ENCODE measurements around the gene BTRC. TPM values are rescaled to one million over a fixed set of nuclear protein-coding genes. Genes with fewer than 3 reads are reported as not detected.

The BTRC gene
- total and polyA plus RNA-seq, 10 of the 15 experiments (the other 5 are each of a cell fraction or from before 2014, with no cell fraction given) = 2.2 to 18.6 (median 8.6) TPM

DNA sequence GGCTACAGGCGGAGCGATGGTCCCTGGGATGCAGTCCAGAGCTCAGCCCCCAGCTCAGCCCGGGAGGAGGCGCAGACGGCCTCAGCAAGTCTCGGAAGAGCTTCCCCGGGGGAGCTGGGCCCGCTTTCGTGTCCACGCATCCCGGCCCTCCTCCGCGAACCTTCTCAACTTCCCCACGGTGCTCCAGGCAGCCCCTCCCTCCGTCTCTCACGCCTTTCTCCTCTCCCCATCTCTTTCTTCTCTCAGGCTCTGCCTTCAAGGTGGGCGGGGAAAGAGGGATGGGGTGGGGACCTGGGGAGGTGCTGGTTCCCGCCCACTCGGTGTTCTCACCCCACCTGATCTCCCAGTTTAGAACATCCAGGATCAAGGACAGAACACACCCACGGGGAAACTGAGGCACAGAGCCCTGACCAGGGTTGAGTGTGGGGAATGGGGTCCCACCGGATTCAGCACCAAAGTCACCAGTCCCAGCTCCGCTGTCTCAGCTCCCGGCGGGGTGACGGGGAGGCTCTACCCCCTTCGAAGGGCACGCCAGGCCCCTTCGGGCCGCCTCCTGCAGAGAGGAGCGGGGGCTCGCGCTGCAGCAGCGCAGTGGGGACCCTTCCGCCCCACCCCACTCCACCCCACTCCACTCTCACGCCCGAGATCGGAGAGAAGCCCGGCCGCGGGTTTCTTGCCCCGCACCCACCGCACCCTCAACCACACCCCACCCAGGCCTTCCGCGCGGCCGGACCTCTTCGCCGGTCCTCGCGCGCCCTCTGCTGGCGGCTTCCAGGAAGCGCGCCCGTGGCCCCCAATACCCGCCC lies 215.9 kb downstream of the BTRC start (continued):
- TF ChIP-seq, protein P1, sequence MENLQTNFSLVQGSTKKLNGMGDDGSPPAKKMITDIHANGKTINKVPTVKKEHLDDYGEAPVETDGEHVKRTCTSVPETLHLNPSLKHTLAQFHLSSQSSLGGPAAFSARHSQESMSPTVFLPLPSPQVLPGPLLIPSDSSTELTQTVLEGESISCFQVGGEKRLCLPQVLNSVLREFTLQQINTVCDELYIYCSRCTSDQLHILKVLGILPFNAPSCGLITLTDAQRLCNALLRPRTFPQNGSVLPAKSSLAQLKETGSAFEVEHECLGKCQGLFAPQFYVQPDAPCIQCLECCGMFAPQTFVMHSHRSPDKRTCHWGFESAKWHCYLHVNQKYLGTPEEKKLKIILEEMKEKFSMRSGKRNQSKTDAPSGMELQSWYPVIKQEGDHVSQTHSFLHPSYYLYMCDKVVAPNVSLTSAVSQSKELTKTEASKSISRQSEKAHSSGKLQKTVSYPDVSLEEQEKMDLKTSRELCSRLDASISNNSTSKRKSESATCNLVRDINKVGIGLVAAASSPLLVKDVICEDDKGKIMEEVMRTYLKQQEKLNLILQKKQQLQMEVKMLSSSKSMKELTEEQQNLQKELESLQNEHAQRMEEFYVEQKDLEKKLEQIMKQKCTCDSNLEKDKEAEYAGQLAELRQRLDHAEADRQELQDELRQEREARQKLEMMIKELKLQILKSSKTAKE (IDR thresholded peaks at IDR 0.05; ENCODE audit: low read depth, poor library complexity, severe bottlenecking) = no peak
- TF ChIP-seq RB1 (IDR thresholded peaks at IDR 0.05; ENCODE audit: borderline replicate concordance) = 0 out of 2 replicates have a peak, but pooled peaks have one; percentile 28
- TF ChIP-seq SMAD5 (IDR thresholded peaks at IDR 0.05; ENCODE audit: low read depth) = no peak
- TF ChIP-seq YY1 (IDR thresholded peaks at IDR 0.05; ENCODE audit: low read depth, low read length) = peak; percentile 62; the same call in 1 of the 2 replicates
- TF ChIP-seq, protein P2, sequence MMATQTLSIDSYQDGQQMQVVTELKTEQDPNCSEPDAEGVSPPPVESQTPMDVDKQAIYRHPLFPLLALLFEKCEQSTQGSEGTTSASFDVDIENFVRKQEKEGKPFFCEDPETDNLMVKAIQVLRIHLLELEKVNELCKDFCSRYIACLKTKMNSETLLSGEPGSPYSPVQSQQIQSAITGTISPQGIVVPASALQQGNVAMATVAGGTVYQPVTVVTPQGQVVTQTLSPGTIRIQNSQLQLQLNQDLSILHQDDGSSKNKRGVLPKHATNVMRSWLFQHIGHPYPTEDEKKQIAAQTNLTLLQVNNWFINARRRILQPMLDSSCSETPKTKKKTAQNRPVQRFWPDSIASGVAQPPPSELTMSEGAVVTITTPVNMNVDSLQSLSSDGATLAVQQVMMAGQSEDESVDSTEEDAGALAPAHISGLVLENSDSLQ (IDR thresholded peaks at IDR 0.05) = no peak
- TF ChIP-seq YBX1 (IDR thresholded peaks at IDR 0.05) = no peak
- TF ChIP-seq, protein P3, sequence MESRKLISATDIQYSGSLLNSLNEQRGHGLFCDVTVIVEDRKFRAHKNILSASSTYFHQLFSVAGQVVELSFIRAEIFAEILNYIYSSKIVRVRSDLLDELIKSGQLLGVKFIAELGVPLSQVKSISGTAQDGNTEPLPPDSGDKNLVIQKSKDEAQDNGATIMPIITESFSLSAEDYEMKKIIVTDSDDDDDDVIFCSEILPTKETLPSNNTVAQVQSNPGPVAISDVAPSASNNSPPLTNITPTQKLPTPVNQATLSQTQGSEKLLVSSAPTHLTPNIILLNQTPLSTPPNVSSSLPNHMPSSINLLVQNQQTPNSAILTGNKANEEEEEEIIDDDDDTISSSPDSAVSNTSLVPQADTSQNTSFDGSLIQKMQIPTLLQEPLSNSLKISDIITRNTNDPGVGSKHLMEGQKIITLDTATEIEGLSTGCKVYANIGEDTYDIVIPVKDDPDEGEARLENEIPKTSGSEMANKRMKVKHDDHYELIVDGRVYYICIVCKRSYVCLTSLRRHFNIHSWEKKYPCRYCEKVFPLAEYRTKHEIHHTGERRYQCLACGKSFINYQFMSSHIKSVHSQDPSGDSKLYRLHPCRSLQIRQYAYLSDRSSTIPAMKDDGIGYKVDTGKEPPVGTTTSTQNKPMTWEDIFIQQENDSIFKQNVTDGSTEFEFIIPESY (IDR thresholded peaks at IDR 0.05) = no peak
- TF ChIP-seq EED (IDR thresholded peaks at IDR 0.05; ENCODE audit: low read depth) = no peak
- TF ChIP-seq, protein P4, sequence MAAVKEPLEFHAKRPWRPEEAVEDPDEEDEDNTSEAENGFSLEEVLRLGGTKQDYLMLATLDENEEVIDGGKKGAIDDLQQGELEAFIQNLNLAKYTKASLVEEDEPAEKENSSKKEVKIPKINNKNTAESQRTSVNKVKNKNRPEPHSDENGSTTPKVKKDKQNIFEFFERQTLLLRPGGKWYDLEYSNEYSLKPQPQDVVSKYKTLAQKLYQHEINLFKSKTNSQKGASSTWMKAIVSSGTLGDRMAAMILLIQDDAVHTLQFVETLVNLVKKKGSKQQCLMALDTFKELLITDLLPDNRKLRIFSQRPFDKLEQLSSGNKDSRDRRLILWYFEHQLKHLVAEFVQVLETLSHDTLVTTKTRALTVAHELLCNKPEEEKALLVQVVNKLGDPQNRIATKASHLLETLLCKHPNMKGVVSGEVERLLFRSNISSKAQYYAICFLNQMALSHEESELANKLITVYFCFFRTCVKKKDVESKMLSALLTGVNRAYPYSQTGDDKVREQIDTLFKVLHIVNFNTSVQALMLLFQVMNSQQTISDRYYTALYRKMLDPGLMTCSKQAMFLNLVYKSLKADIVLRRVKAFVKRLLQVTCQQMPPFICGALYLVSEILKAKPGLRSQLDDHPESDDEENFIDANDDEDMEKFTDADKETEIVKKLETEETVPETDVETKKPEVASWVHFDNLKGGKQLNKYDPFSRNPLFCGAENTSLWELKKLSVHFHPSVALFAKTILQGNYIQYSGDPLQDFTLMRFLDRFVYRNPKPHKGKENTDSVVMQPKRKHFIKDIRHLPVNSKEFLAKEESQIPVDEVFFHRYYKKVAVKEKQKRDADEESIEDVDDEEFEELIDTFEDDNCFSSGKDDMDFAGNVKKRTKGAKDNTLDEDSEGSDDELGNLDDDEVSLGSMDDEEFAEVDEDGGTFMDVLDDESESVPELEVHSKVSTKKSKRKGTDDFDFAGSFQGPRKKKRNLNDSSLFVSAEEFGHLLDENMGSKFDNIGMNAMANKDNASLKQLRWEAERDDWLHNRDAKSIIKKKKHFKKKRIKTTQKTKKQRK (IDR thresholded peaks at IDR 0.05; ENCODE audit: low read depth, low read length) = no peak
- no peak for TF ChIP-seq SUPT20H (IDR thresholded peaks at IDR 0.05; ENCODE audit: borderline replicate concordance, control insufficient read depth, low read depth, low read length)
- TF ChIP-seq HDAC2 (IDR thresholded peaks at IDR 0.05) = no peak
- peak; percentile 36 for TF ChIP-seq MEF2B (IDR thresholded peaks at IDR 0.05; ENCODE audit: partially characterized antibody, poor library complexity, severe bottlenecking)
- no peak for TF ChIP-seq POLR2AphosphoS2 (IDR thresholded peaks at IDR 0.05; ENCODE audit: low read depth, low read length)
- no peak for TF ChIP-seq ETV6 (conservative IDR thresholded peaks at IDR 0.05 in 1 of 2, IDR thresholded peaks at IDR 0.05 in 1 of 2; ENCODE audit: borderline replicate concordance in 1 of 2, low read depth in 1 of 2)
- TF ChIP-seq POLR2AphosphoS5 (IDR thresholded peaks at IDR 0.05; ENCODE audit: low read length) = no peak
- no peak for TF ChIP-seq ZNF622 (IDR thresholded peaks at IDR 0.05)
- no peak for TF ChIP-seq SPI1 (IDR thresholded peaks at IDR 0.05; ENCODE audit: borderline replicate concordance, insufficient read depth, low read depth, low read length)
- TF ChIP-seq SIN3A (IDR thresholded peaks at IDR 0.05; ENCODE audit: low read depth, low read length) = no peak
- TF ChIP-seq, protein P5, sequence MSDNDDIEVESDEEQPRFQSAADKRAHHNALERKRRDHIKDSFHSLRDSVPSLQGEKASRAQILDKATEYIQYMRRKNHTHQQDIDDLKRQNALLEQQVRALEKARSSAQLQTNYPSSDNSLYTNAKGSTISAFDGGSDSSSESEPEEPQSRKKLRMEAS (IDR thresholded peaks at IDR 0.05; ENCODE audit: low read depth, low read length) = peak; percentile 50; the same call in 1 of the 2 replicates
- no peak for TF ChIP-seq STAT1 (conservative IDR thresholded peaks at IDR 0.05)
- no peak for TF ChIP-seq SREBF1 (IDR thresholded peaks at IDR 0.05; ENCODE audit: low read length)

Measured in GM12878 (cell line).